A673 (cell line): ENCODE data around the gene CCDC88B. TPM values are rescaled to one million over a fixed set of nuclear protein-coding genes. Genes with fewer than 3 reads are reported as not detected.

ENCODE experiments used
- BruUV-seq: library from RNA; stranded (reverse); fragments of 400-500 nt; replicated peaks from 2 replicates; lab custom pipeline; 2021; lab: Mats Ljungman, UMichigan
- CTCF ChIA-PET: fragments of 300-600 bp; sonication (Branson Sonifier 250); formaldehyde crosslinking; loops from one replicate; lab custom pipeline; 2022; ENCODE audit warnings: antibody characterized with exemption; lab: Charles Lee
- POLR2A ChIA-PET: fragments of 300-600 bp; sonication (Branson Sonifier 250); formaldehyde crosslinking; loops from one replicate; lab custom pipeline; 2022; ENCODE audit warnings: antibody characterized with exemption; ENCODE audit not compliant: low non-redundant PET; lab: Charles Lee
- DNase-seq: peaks from one replicate; pipeline ENCODE4 v3.0.0-alpha.2; 2015; ENCODE audit warnings: low spot score
- H3K27ac ChIP-seq: fragments of 200-600 bp; sonication (generic); 2 replicates; pipeline ENCODE4 v1.5.1; 2016; ENCODE audit warnings: mixed run types, low read depth, mild to moderate bottlenecking, mixed read lengths, antibody characterized with exemption, low read length; ENCODE audit not compliant: poor library complexity, severe bottlenecking
- H3K27me3 ChIP-seq: fragments of 200-600 bp; sonication (generic); replicated peaks from 2 replicates; pipeline ENCODE4 v1.6.1; 2017; ENCODE audit warnings: mixed run types, low read depth, mild to moderate bottlenecking, mixed read lengths, antibody characterized with exemption, low read length; ENCODE audit not compliant: insufficient read depth, poor library complexity
- H3K36me3 ChIP-seq: fragments of 200-600 bp; sonication (generic); 2 replicates; pipeline ENCODE4 v1.6.1; 2016; ENCODE audit warnings: mixed run types, mild to moderate bottlenecking, mixed read lengths, antibody characterized with exemption, low read length; ENCODE audit not compliant: insufficient read depth, poor library complexity, severe bottlenecking
- H3K4me1 ChIP-seq: fragments of 200-600 bp; sonication (generic); 2 replicates; pipeline ENCODE4 v1.6.1; 2017; ENCODE audit warnings: mixed run types, mild to moderate bottlenecking, mixed read lengths, antibody characterized with exemption, low read length; ENCODE audit not compliant: insufficient read depth, poor library complexity, severe bottlenecking
- H3K4me3 ChIP-seq: fragments of 200-600 bp; sonication (generic); 2 replicates; pipeline ENCODE4 v1.5.1; 2016; ENCODE audit warnings: low read depth, mixed run types, mild to moderate bottlenecking, mixed read lengths, low read length; ENCODE audit not compliant: poor library complexity, severe bottlenecking
- H3K9me3 ChIP-seq: fragments of 200-600 bp; sonication (generic); 2 replicates; pipeline ENCODE4 v1.6.1; 2016; ENCODE audit warnings: mixed run types, low read depth, mild to moderate bottlenecking, mixed read lengths, antibody characterized with exemption, low read length; ENCODE audit not compliant: poor library complexity, severe bottlenecking
- CTCF ChIP-seq: fragments of 300-800, 200-600 bp; sonication (generic); conservative IDR thresholded peaks from 2 replicates; pipeline ENCODE4 v1.5.1; 2017; ENCODE audit warnings: low read depth, mild to moderate bottlenecking, antibody characterized with exemption, low read length, moderate library complexity, mixed read lengths
- EZH2 ChIP-seq: fragments of 200-600 bp; sonication (generic); IDR thresholded peaks from 2 replicates; pipeline ENCODE4 v1.6.1; 2017; ENCODE audit warnings: borderline replicate concordance, low read depth, mild to moderate bottlenecking, mixed read lengths, antibody characterized with exemption, low read length; ENCODE audit not compliant: poor library complexity, severe bottlenecking
- intact Hi-C: fragments of 100-400 bp; cut with micrococcal nuclease; formaldehyde crosslinking; loops from one replicate; pipeline ENCODE4 v1.10.0; 2022; ENCODE audit not compliant: unreplicated experiment
- total RNA-seq: library from RNA; stranded (reverse); gene quantifications from 2 replicates; pipeline ENCODE4 v1.2.3, GENCODE V29; 2021

Gene CCDC88B
- total RNA-seq, 1 experiment from 2014 or later = 0.47 TPM

- intact Hi-C loops = no loop called here
- POLR2A ChIA-PET = interaction anchor here (0.6 to 0.7 kb wide), 3 partner anchors 92 to 1457 kb away, joined by 4 to 6 read pairs (median 5); no protein-coding TSS in a partner anchor
- Histone ChIP-seq H3K27ac (no peak overlapping the region), H3K9me3 (no peaks in the 10 kb centered on the region), H3K27me3 (no peaks in the 10 kb centered on the region), H3K4me3 (no peak overlapping the region), H3K4me1 (no peaks in the 10 kb centered on the region), H3K36me3 (no peaks in the 10 kb centered on the region)
- no TSS peak for BruUV-seq
- DNase-seq = no peak
- TF ChIP-seq EZH2 (no peak), CTCF (no peak)
- CTCF ChIA-PET = no interaction called here
Observed at GRCh38 chr11:64348383-64349024, 8.5 kb downstream of the CCDC88B start.

- no peak for TF ChIP-seq CTCF
- no peak for TF ChIP-seq EZH2
- CTCF ChIA-PET = no interaction called here
- no TSS peak for BruUV-seq
Observed at GRCh38 chr11:64349025-64349387, 9.0 kb downstream of the CCDC88B start.

GRCh38 chr11:64349404-64349803 is 9.4 kb downstream of the CCDC88B start:
- Histone ChIP-seq H3K27me3 (no peaks in the 10 kb centered on the region), H3K36me3 (no peaks in the 10 kb centered on the region), H3K27ac (no peak overlapping the region), H3K4me1 (no peaks in the 10 kb centered on the region), H3K9me3 (no peaks in the 10 kb centered on the region), H3K4me3 (no peak overlapping the region)
- TF ChIP-seq EZH2 = no peak
- no peak for TF ChIP-seq CTCF
- ChIA-PET POLR2A (no interaction called here), CTCF (no interaction called here)
- intact Hi-C loops = no loop called here
- DNase-seq = no peak
- BruUV-seq = no TSS peak

More at GRCh38 chr11:64349025-64349387, 9.0 kb downstream of the CCDC88B start:
- Histone ChIP-seq H3K9me3 (no peaks in the 10 kb centered on the region), H3K27me3 (no peaks in the 10 kb centered on the region), H3K4me1 (no peaks in the 10 kb centered on the region), H3K27ac (no peak overlapping the region), H3K4me3 (no peak overlapping the region), H3K36me3 (no peaks in the 10 kb centered on the region)
- POLR2A ChIA-PET = interaction anchor here (0.6 kb wide), 2 partner anchors 385 to 1458 kb away, joined by 5 to 6 read pairs; no protein-coding TSS in a partner anchor
- intact Hi-C loops = no loop called here
- DNase-seq = no peak
